Lung (tissue), 12 donors: ENCODE measurements around the gene TLE1. TPM values are rescaled to one million over a fixed set of nuclear protein-coding genes. Genes with fewer than 3 reads are reported as not detected.

ENCODE experiments used
- ATAC-seq: fragments of 200-7000 bp; cut with Tn5 transposase; one replicate; pipeline ENCODE4 v1.9.1; 2020; ENCODE audit warnings: moderate number of reproducible peaks; ENCODE audit not compliant: insufficient read depth, low FRiP score
- DNase-seq, 3 donors: peaks; one replicate each; pipeline ENCODE4 v3.0.0-alpha.2; 2013 to 2017
- H3K27ac ChIP-seq, 2 donors: one replicate each; pipeline ENCODE4 v1.5.1; 2013; ENCODE audit warnings: mild to moderate bottlenecking in 2 of 2, moderate library complexity in 2 of 2, control low read depth in 1 of 2, inconsistent platforms in 1 of 2, low read depth in 1 of 2, low read length in 1 of 2
- H3K27me3 ChIP-seq, 3 donors: one replicate each; pipeline ENCODE4 v1.5.1; 2013; ENCODE audit warnings: low read length in 2 of 3; ENCODE audit not compliant: control insufficient read depth in 3 of 3, insufficient read depth in 3 of 3
- H3K36me3 ChIP-seq, 4 donors: one replicate each; pipeline ENCODE4 v1.5.1; 2013; ENCODE audit warnings: low read length in 4 of 4, mild to moderate bottlenecking in 1 of 4, moderate library complexity in 1 of 4; ENCODE audit not compliant: control insufficient read depth in 4 of 4, insufficient read depth in 4 of 4
- H3K4me1 ChIP-seq, 5 donors: one replicate each; pipeline ENCODE4 v1.5.1; 2013; ENCODE audit warnings: low read length in 5 of 5, mild to moderate bottlenecking in 2 of 5, moderate library complexity in 1 of 5; ENCODE audit not compliant: control insufficient read depth in 5 of 5, insufficient read depth in 5 of 5
- H3K4me3 ChIP-seq: one replicate; pipeline ENCODE4 v1.5.1; 2013; ENCODE audit warnings: mild to moderate bottlenecking, control low read depth, moderate library complexity
- H3K9ac ChIP-seq, 2 donors: one replicate each; pipeline ENCODE4 v1.5.1; 2013; ENCODE audit warnings: low read length in 2 of 2, control low read depth in 1 of 2; ENCODE audit not compliant: insufficient read depth in 1 of 2
- H3K9me3 ChIP-seq, 4 donors: one replicate each; pipeline ENCODE4 v1.5.1; 2013; ENCODE audit warnings: low read length in 3 of 4, mild to moderate bottlenecking in 1 of 4, moderate library complexity in 1 of 4; ENCODE audit not compliant: control insufficient read depth in 4 of 4, insufficient read depth in 3 of 4
- CTCF ChIP-seq: IDR thresholded peaks from 2 replicates; pipeline ENCODE4 v1.5.1; 2012; ENCODE audit warnings: mild to moderate bottlenecking; ENCODE audit errors: control extremely low read depth, extremely low read depth
- WGBS, 2 donors: extraction: QIAGEN DNeasy Blood & Tissue Kit; methylation state at CpG; one replicate each; pipeline ENCODE4 v1.1.7; 2013; 5-methylcytosine and 5-hydroxymethylcytosine counted together
- polyA plus RNA-seq, 2 donors: library from polyadenylated mRNA; stranded (reverse); fragments of 200-250 nt; gene quantifications; one replicate each; pipeline ENCODE4 v1.2.1, GENCODE V29; 2013
- total RNA-seq, 2 donors: library from RNA; depleted of rRNA in 1 of 2; stranded (reverse); fragments of >200 nt in 1 of 2; gene quantifications; one replicate each; pipeline ENCODE4 v1.2.1, GENCODE V29; 2014 to 2021
- donor health status: control.
- donor health status: control.
- donor health status: Bipolar disorder and iron deficiency.
- donor health status: healthy.
- donor health status: DM: yes; HTN: yes; CAD: no.

TLE1 gene
- total and polyA plus RNA-seq, 4 donors: 16.8 to 35.2 (median 19.4) TPM

GRCh38 chr9:81563020-81563407 lies 126.3 kb downstream of the TLE1 start:
- 90 to 98% methylated on average over 4 of the region's 4 CpGs for WGBS, 2 donors
- Histone ChIP-seq H3K27me3 (peaks cover 0 to 17% (median 0%) of the 10 kb centered on the region in 3 donors), H3K4me1 (peaks cover 0 to 19% (median 7%) of the 10 kb centered on the region in 5 donors), H3K9me3 (no peaks in the 10 kb centered on the region), H3K36me3 (no peaks in the 10 kb centered on the region), H3K9ac (no peak overlapping the region), H3K27ac (no peak overlapping the region), H3K4me3 (no peak overlapping the region)
- ATAC-seq (no peak), DNase-seq (no peak)
- TF ChIP-seq CTCF: no peak

GRCh38 chr9:81562231-81563019 lies 126.9 kb downstream of the TLE1 start:
- Histone ChIP-seq H3K9me3 (no peaks in the 10 kb centered on the region), H3K4me1 (peaks cover 0 to 25% (median 7%) of the 10 kb centered on the region in 5 donors), H3K27me3 (peaks cover 0 to 17% (median 0%) of the 10 kb centered on the region in 3 donors), H3K27ac (no peak overlapping the region), H3K4me3 (no peak overlapping the region), H3K36me3 (no peaks in the 10 kb centered on the region), H3K9ac (no peak overlapping the region)
- peak; percentile 31 to 56 (median 45) for DNase-seq
- TF ChIP-seq CTCF: no peak
- 81 to 87% methylated on average over 10 of the region's 10 CpGs for WGBS, 2 donors
- no peak for ATAC-seq

- no peak for TF ChIP-seq CTCF
- no peak overlapping the region for H3K4me3 ChIP-seq
- peaks cover 0 to 28% (median 7%) of the 10 kb centered on the region in 5 donors for H3K4me1 ChIP-seq
- ATAC-seq (no peak), DNase-seq (no peak)
- no peak overlapping the region for H3K27ac ChIP-seq
- whole genome bisulfite sequencing, 2 donors: 77 to 82% methylated on average over 13 of the region's 13 CpGs
- no peak overlapping the region for H3K9ac ChIP-seq
- H3K27me3 ChIP-seq: peaks cover 0 to 14% (median 0%) of the 10 kb centered on the region in 3 donors
- H3K9me3 ChIP-seq: no peaks in the 10 kb centered on the region
- H3K36me3 ChIP-seq: no peaks in the 10 kb centered on the region
Measured at GRCh38 chr9:81560851-81561732, 128.3 kb downstream of the TLE1 start.
